GM19193 (cell line): ENCODE measurements around the gene CAST.

Experiments
- POLR2A ChIP-seq: IDR thresholded peaks from 4 replicates; pipeline ENCODE4 v1.6.1; 2011; ENCODE audit not compliant: insufficient read depth, insufficient read length; ENCODE audit errors: extremely low read depth

Gene CAST

DNA sequence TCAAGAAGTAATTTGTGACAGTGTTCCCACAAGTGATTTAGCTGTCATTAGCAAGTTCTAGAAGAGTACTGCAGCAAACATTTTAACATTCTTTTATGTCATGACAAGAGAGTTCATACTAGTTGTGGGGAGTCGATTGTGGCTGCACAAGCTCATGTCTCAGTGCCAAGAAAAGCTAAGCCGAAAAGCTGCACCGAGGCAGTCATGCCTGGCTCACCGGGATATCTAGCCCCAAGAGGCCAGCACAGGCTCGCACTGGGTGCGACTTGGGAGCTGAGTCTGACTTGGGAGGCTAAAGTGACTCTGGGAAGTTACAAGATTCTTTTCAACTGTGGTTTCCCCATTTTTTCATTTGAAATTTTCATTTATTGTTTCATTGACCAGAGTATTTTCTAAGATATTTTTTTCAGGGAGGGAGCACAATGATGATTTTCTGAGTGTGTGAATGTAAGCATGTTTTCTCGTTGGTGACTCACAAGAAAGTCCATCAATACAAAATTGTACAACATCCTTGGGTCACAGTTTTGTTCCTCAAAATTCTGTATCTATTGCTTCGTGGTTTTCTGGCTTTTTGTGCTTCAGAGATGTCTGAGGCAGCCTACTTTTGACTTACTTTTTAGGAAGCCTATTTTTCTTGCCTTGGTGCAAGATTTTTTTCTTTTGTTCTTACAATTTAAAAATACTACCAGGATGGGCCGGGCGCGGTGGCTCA, 18.7 kb downstream of the CAST start:
- no peak for TF ChIP-seq POLR2A

DNA sequence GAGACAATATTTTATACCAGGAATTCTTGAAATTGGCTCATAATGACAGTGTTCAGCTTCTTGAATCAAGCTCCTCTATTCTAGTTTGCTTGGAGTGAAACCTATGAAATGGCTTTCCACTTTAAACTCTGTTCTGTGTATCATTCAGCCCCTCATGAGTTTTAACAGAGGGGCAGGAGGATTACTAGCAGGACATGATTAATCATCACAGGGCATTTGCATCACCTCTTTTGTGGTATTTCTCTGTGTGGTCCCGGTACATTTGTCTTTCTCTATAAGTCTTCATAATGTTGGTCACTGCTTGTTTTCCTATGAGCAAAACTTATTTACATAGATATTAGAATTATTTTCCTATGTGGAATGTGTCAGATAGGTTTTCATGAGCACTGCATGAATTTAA, 21.2 kb downstream of the CAST start:
- TF ChIP-seq POLR2A = no peak

DNA sequence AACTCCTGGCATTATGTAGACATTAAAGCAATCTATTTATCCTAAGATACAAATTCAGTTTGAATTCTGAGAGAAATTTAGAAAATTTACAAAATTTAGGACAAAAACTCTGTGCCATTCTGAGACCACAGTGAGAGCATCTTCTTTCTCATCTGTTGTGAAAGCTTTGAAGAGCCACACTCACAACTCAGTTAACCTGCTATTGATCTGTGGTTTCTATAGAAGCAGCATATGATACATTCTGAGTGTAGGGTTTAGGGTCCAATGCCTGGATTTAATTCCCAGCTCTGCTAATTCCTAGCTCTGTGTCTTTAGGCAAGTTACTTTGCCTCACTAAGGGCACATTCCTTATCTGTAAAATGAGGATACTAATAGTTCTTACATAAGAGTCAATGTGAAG, 21.6 kb downstream of the CAST start:
- TF ChIP-seq POLR2A = no peak

GRCh38 chr5:96687080-96687479, 24.9 kb downstream of the CAST start:
- TF ChIP-seq POLR2A = no peak

DNA sequence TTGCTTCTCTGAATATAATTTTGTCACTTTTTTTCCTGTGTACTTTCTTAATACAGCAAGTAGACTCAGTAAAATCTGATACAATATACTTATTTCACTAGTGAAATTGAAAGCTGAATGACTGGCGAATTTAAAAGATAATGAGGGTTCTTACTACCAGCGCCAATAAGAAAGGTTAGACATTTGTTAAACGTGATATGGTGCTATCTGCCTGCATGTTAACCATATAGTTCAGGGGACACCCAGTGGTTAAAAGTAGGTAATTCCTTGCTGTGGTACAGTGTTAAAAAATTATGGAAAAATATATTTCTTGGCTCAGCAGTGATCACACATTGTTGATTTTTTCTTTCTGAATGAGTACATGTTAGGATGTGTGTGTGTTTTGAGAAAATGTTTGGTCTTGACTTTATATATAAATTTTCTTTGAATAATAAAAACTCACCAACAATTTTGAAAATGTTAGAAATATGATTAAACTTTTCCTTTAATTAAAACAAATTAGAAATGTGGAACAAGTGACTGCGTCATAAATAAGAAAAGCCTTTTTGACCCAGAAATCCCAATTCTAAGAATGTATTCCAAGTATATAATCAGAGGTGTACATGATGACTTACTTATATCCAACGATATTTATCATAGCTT, 25.8 kb downstream of the CAST start:
- TF ChIP-seq POLR2A = no peak

DNA sequence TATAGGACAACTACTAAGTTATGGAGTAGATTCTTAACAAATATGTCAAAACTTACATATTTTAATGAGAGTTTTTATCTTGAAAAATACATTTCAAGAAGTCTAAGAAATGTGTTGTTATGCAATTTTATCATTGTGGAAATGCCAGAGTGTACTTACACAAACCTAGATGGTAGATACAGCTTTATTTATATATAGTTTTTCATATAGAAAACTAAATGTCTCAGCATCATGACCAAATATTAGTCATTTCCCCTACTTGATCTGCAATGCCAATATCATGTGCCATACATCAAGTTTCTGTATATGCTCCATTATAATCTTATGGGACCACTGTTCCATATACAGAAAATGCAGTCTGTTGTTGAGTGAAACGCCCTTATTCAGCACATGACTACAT, 28.7 kb downstream of the CAST start:
- TF ChIP-seq POLR2A = no peak

DNA sequence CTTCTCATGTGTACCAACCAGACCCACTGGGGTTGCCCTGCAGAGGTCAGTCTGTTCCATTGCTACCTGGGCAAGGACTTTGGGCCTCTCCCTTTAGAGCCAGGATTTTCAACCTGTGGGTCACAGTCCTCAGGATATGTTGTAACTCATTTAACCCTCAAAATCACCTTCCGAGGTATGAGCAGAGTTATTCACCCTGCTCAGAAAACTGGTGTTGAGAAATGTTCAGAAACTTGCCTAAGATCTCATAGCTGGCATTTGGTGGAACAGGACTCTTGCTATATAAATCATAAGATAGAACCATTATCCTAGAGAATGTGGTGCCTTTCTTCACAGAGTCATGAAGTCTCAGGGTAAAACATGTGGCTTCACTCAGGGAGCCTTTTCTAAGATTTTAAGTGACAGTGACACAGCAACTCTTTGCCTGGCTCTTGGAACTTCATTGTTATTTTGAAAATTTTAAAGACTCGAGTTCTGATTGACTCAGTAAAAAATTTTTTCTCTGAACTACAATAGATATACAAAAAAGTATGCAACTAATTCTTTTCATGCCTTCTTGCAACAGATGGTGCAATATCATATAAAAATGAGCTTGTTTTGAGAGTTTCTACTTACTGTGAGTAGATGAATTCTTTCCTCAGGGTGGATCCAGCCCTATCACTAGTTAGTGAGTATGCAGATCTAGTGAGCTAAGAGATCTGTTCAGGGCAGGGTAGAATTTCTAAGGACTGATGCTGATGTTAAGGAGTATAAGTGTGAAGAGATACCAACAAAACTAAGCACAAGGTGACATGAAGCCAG, 29.5 kb downstream of the CAST start:
- no peak for TF ChIP-seq POLR2A

- no peak for TF ChIP-seq POLR2A
Observed at GRCh38 chr5:96692441-96692840, 30.3 kb downstream of the CAST start.

DNA sequence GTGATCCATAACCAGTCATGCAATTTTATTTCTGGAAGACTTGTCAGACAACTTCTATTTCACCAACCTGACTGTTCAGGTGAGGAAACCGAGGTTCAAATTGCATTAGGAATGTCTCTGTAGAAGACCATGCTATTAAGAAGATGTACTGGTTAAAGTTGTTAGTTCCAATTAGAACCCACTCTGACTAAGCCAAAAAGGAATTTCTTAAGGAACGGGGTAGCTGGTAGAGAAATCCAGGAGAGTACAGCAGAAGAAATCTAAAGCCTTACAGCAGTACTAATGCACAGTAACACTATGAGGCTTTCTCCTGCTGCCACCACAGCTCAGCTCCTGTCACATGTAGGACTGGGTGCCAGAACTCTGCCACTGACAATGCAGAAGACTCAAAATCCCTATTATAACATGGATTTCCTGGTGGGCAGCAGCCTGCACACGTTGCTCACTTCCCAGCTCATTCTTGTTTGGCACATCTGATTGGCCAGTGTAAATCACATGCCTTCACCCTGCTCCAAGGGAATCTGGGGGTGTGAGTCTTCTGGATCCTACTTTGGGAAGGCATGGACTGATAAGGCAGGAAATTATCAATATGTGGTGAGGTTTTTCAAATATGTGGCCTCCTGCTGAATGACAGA, 37.1 kb downstream of the CAST start:
- no peak for TF ChIP-seq POLR2A

DNA sequence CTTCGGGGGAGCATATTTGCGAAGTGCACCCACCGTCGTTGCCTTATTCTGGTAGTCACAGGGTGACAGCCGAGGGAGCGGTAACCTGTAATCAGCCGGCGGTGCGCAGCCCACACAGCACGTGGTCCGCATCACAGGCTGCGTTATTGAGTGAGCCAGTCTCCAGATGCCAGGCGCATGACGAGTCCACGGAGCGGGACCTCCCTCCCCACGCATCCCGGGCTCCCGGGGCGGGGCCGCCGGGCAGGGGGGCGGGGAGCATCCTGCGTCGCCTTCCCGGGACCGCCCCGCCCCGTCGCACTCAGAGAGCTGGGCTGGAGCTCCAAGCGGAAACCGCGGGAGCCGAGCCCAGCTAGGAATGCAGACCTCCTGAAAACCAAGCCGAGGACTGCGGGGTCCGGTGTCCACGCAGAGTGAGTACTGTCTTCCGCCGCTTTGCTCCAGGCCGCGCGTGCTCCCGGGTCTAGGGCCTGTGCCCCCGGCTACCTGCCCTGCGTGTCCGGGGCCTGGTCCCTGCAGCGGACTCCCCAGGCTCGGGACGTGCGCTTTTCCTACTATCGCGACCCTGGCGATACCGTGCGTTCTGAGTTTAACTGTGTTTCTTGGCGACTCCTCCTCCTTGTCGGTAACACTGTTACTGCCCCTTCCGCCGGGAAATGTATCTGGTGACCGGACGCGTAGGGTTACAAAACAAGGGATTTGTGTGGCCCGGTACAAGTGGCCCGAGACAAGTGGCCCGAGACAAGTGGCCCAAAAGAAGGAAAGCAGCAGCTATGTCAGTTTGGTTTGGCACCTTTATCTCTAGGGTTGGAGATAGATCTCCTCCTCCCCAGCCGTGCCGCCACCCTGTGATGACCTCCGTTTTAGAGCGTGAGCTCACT, 40.6 kb downstream of the CAST start:
- TF ChIP-seq POLR2A = no peak

DNA sequence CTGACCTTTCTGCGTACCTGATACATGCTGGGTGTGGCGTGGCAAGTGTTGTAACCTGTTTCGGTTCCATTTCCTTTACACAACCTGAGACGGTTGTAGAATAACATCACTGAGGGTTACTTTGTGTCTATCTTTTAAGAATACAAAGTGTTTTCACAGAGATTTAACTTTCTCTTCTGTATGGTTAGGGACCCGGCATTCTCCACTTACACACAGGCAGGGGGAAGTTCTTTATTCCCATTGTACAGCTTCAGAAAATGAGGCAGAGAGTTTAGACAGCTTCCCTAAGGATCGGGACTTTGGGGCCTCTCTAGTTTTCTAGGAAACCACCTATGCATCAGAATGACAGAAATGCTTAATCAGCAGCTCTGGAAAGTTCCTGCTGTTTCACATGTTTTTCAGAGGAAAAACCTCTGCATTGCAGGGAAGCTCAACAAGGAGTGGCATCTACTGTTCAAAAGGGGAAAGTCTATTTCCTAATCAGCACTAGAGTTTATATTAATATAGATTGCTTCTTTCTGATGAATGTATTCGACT, 41.3 kb downstream of the CAST start:
- TF ChIP-seq POLR2A = no peak

- TF ChIP-seq POLR2A = no peak
Observed at GRCh38 chr5:96703995-96704394, 41.8 kb downstream of the CAST start.

DNA sequence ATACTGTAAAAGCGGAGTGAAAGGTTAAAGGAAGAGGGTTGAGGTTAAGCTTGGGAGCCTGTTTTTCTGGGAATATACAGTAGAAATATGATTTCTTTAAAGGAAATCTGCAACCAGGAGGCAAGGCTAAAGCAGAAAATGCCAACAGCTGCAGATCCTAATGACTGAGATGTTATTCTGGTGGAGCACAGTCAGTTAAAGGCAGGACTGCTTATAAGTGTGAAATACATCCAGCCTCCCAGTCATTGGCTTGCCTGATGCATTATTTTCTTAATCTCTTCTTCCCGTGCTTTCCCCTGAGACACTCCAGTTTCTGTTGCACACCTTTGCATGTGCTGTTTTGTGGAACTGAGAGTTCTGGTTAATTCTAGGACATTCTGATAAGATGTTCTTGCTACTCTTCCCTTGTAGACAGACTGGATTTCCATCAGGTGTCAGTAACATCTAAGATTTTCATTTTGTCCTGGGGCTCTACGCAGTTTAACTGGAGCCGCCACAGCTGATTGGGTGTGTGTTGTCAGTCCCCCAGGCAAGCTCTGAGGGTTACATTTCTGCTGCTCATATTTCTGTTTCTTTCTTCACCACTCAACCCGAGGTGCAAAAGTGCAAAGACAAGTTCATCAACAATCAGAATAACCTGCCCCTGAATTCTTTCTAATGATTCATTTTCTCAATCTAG, 44.4 kb downstream of the CAST start:
- no peak for TF ChIP-seq POLR2A

- no peak for TF ChIP-seq POLR2A
Observed at GRCh38 chr5:96708600-96708999, 46.4 kb downstream of the CAST start.
